Aorta (tissue), 5 donors: ENCODE measurements around the gene FHIT. TPM values are rescaled to one million over a fixed set of nuclear protein-coding genes. Genes with fewer than 3 reads are reported as not detected.
"Not testable (repeated sequence)": the region's sequence is repeated elsewhere in the genome, so short reads cannot be mapped to it uniquely, and the experiment has no call there.

Experiments
- ATAC-seq: fragments of 200-7000 bp; cut with Tn5 transposase; one replicate; pipeline ENCODE4 v1.9.1; 2022; ENCODE audit warnings: moderate library complexity; ENCODE audit not compliant: low FRiP score
- DNase-seq, 2 donors: peaks; one replicate each; pipeline ENCODE4 v3.0.0-alpha.2; 2020
- H3K27ac ChIP-seq, 2 donors: one replicate each; pipeline ENCODE4 v1.5.1; 2013; ENCODE audit warnings: low read length in 2 of 2, mild to moderate bottlenecking in 2 of 2, moderate library complexity in 2 of 2, control low read depth in 1 of 2, inconsistent platforms in 1 of 2, low read depth in 1 of 2
- H3K27me3 ChIP-seq, 2 donors: one replicate each; pipeline ENCODE4 v1.6.1; 2013; ENCODE audit warnings: control low read depth in 1 of 2, low read length in 1 of 2, mild to moderate bottlenecking in 1 of 2, moderate library complexity in 1 of 2; ENCODE audit not compliant: insufficient read depth in 2 of 2, control insufficient read depth in 1 of 2
- H3K36me3 ChIP-seq, 2 donors: one replicate each; pipeline ENCODE4 v1.6.1; 2013; ENCODE audit warnings: control low read depth in 1 of 2, low read length in 1 of 2, mild to moderate bottlenecking in 1 of 2; ENCODE audit not compliant: insufficient read depth in 2 of 2, control insufficient read depth in 1 of 2
- H3K4me1 ChIP-seq, 2 donors: one replicate each; pipeline ENCODE4 v1.6.1; 2013; ENCODE audit warnings: low read length in 2 of 2, control low read depth in 1 of 2, mild to moderate bottlenecking in 1 of 2, moderate library complexity in 1 of 2; ENCODE audit not compliant: insufficient read depth in 2 of 2, control insufficient read depth in 1 of 2
- H3K4me3 ChIP-seq, 2 donors: one replicate each; pipeline ENCODE4 v1.5.1; 2013; ENCODE audit warnings: low read length in 2 of 2, control low read depth in 1 of 2, mild to moderate bottlenecking in 1 of 2
- H3K9me3 ChIP-seq: one replicate; pipeline ENCODE4 v1.6.1; 2013; ENCODE audit warnings: mild to moderate bottlenecking, low read length; ENCODE audit not compliant: control insufficient read depth
- WGBS, 2 donors: extraction: QIAGEN DNeasy Blood & Tissue Kit; methylation state at CpG; one replicate each; pipeline ENCODE4 v1.1.7; 2013; 5-methylcytosine and 5-hydroxymethylcytosine counted together
- intact Hi-C, 2 donors: fragments of 100-400 bp; cut with DNase I; formaldehyde crosslinking; loops; one replicate each; pipeline versions ENCODE4 v1.14.2 to v1.15.0; 2022
- polyA plus RNA-seq, 2 donors: library from polyadenylated mRNA; stranded (reverse); fragments of 200-250 nt; gene quantifications; one replicate each; pipeline ENCODE4 v1.2.3, GENCODE V29; 2013
- total RNA-seq, 2 donors: library from RNA; stranded (reverse); fragmentation: NEBNext Ultra II Directional; extraction: Animal tissue kit (Norgen Biotek cat#: 25700); gene quantifications; one replicate each; pipeline ENCODE4 v1.2.1, GENCODE V29; 2021
- donor health status: healthy with polysubstance abuse.
- donor health status: Bipolar disorder and iron deficiency.
- donor health status: DM: no; HTN: no; CAD: no.
- donor health status: DM: no; HTN: no; CAD: no.
- donor health status: DM: yes; HTN: yes; CAD: no.

Gene FHIT
- total and polyA plus RNA-seq, 4 donors, result 1.1 to 9.2 (median 3.0) TPM

DNA sequence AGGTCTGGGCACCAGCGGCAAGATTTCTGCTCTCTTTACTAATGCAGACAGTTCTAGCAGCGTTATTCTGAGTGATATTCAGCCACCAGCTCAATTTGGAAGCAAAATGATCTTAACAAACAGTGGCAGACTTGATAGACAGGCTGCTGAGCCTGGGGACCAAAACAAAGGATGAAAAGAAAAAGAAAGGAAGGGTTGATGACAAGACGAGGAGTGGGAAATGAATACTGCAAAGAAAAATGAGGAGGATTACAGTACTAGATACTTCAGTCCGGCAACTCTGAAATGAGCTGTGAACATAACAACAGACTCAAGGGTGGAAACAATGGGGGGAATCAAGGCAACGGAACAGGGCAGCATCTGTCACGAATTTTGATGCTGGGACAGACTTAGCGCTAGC is 28.8 kb downstream of the FHIT start:
- DNase-seq (no peak), ATAC-seq (no peak)
- H3K9me3 ChIP-seq, result peaks cover under 1% of the 10 kb centered on the region
- intact Hi-C loops, result no loop called here
- no peaks in the 10 kb centered on the region for H3K27me3 ChIP-seq
- 93 to 94% methylated on average over 7 of the region's 7 CpGs for WGBS, 2 donors
- no peaks in the 10 kb centered on the region for H3K36me3 ChIP-seq
- H3K4me3 ChIP-seq, result no peak overlapping the region
- no peaks in the 10 kb centered on the region for H3K4me1 ChIP-seq
- H3K27ac ChIP-seq, result no peak overlapping the region

DNA sequence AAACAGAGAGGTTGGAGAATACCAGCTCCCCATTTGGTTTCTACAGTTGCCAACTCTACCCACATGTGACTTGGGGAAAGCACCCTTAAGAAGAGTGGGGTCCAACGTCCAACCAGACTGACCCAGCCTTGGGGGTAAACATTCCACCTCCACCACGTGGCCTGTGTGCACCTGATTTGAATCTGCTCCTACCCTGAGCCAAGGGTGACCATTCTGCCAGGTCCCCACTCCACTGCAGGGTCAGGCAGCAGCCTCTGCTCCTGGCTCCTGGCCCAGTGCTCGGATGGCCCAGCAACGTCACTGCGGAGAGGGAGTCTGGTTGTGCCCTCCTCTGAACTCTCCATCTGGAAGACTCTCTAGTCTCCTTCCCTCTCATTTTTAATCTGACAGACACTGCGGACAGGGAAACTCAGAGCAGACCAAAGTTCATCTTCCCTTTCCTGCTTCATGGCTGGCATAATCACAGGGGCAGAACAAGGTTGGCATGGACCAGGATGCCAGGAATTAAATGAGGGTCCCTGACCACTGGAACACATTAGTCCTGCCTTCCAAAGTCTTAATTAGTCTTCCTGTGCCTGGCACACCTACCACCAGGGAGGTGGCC is 29.4 kb downstream of the FHIT start:
- Histone ChIP-seq H3K4me3 (no peak overlapping the region), H3K36me3 (no peaks in the 10 kb centered on the region), H3K4me1 (no peaks in the 10 kb centered on the region), H3K27ac (no peak overlapping the region), H3K27me3 (no peaks in the 10 kb centered on the region), H3K9me3 (peaks cover 4% of the 10 kb centered on the region)
- DNase-seq, result no peak
- 83 to 84% methylated on average over 6 of the region's 6 CpGs for WGBS, 2 donors
- no peak for ATAC-seq
- intact Hi-C loops, result no loop called here

DNA sequence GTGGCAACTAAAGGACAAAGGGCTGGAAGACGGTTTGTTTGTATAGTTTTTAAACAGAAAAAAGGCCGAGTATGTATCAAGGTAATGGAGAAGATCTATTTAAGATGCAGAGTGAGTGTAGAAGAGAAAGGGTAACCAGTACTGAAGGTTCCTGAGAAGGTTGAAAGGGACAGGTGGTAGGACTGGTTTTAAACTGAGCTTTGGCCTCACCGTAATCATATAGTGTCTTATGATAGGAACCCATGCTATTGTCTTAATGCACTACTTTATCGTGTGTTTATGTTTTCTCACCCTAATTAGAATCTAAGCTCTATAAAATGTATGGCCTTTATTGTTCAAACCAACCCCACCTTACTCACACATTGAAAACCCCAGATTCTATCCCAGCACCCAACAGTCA is 32.7 kb downstream of the FHIT start:
- WGBS, 2 donors, result 90 to 93% methylated on average over 4 of the region's 4 CpGs
- DNase-seq, result no peak
- no peak for ATAC-seq
- Histone ChIP-seq H3K27ac (no peak overlapping the region), H3K27me3 (no peaks in the 10 kb centered on the region), H3K4me1 (no peaks in the 10 kb centered on the region), H3K9me3 (peaks cover 4% of the 10 kb centered on the region), H3K36me3 (no peaks in the 10 kb centered on the region), H3K4me3 (no peak overlapping the region)
- intact Hi-C loops, result no loop called here

DNA sequence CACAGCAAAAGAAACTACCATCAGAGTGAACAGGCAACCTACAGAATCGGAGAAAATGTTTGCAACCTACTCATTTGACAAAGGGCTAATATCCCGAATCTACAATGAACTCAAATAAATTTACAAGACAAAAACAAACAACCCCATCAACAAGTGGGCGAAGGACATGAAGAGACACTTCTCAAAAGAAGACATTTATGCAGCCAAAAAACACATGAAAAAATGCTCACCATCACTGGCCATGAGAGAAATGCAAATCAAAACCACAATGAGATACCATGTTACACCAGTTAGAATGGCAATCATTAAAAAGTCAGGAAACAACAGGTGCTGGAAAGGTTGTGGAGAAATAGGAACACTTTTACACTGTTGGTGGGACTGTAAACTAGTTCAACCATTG is 35.1 kb downstream of the FHIT start:
- H3K36me3 ChIP-seq, DNase-seq, ATAC-seq, H3K27me3 ChIP-seq, H3K4me1 ChIP-seq, H3K27ac ChIP-seq, intact Hi-C loops, H3K9me3 ChIP-seq, H3K4me3 ChIP-seq: not testable (repeated sequence)
- 91 to 98% methylated on average over 3 of the region's 3 CpGs for WGBS, 2 donors

DNA sequence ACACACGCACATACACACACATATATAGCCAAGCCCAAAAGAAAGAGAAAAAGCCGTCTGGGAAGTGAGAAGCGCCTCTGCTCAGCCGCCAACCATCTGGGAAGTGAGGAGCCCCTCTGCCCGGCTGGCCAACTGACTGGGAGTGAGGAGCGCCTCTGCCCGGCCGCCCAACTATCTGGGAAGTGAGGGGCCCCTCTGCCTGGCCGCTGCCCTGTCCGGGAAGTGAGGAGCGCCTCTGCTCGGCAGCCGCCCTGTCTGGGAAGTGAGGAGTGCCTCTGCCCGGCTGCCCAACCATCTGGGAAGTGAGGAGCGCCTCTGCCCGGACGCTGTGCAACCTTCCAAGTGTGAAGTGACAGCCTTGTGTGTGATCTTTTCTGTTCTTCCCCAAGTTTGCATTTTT is 49.2 kb downstream of the FHIT start:
- intact Hi-C loops, result no loop called here
- Histone ChIP-seq H3K4me1 (peaks cover 0 to 3% of the 10 kb centered on the region in 2 donors), H3K27ac (no peak overlapping the region), H3K4me3 (no peak overlapping the region), H3K36me3 (no peaks in the 10 kb centered on the region), H3K9me3 (no peaks in the 10 kb centered on the region), H3K27me3 (no peaks in the 10 kb centered on the region)
- WGBS, 2 donors, result 97 to 98% methylated on average over 16 to 17 of the region's 17 CpGs
- ATAC-seq, result no peak
- no peak for DNase-seq

DNA sequence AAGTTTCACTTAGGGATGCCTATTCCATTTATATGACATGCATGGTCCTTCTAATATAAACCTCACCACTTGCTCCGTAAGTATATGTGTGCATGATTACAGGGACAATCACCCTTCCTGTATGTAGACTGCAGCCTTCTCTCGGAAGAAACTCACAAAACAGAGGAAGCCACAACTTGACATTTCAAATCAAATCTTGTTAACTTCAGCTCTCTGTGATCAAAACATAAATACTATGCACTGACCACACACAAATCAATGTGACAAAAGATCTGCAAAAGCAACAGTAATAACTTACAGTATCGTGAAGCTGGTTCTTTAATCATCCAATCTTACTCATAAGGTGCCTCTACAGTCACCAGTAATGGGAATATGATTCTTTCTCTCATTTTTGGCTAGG is 50.2 kb downstream of the FHIT start:
- no peak overlapping the region for H3K27ac ChIP-seq
- no peaks in the 10 kb centered on the region for H3K36me3 ChIP-seq
- H3K27me3 ChIP-seq, result no peaks in the 10 kb centered on the region
- WGBS, 2 donors, result 90 to 92% methylated on average over 3 of the region's 3 CpGs
- no peaks in the 10 kb centered on the region for H3K9me3 ChIP-seq
- DNase-seq (no peak), ATAC-seq (no peak)
- intact Hi-C loops, result no loop called here
- no peak overlapping the region for H3K4me3 ChIP-seq
- H3K4me1 ChIP-seq, result peaks cover 0 to 3% of the 10 kb centered on the region in 2 donors

DNA sequence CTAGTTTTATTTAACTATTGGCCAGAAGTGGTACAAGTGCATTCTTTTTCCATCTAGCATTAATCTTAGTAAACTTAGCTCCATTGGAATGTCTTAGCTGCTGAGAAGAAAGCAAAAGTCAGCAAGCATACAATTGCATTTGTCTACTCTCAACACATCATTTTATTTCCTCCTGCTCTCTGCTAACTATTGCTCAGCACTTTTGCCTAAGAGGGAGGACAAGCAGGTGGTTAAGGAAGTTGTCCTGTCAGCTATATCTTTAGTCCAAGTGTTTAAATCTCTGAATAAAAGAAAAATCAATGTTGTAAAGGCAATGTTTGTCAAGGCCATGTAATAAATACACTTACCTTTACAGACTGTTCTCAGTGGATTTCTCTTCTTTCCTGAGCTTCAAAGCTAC is 51.0 kb downstream of the FHIT start:
- Histone ChIP-seq H3K9me3 (no peaks in the 10 kb centered on the region), H3K36me3 (no peaks in the 10 kb centered on the region), H3K27me3 (no peaks in the 10 kb centered on the region), H3K27ac (no peak overlapping the region), H3K4me3 (no peak overlapping the region), H3K4me1 (peaks cover 0 to 3% of the 10 kb centered on the region in 2 donors)
- DNase-seq, result no peak
- intact Hi-C loops, result no loop called here
- no peak for ATAC-seq

DNA sequence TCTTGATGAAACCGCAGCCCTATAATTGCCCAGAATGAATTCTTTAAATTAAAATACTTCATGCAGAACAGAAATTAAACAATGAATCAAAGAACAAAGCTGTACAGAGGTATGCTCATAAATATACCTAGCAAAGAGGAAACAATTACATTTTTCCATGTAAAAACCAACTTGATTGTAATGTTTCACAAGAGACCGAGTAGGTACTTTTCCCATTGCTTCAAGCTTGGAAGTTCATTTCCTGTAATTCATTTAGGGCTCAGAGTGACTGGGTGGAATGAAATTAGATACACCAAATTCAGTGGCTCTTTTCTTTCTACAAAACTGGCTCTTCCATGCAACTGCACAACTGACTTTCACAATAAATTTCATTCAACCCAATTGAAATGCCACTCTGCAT is 51.4 kb downstream of the FHIT start:
- Histone ChIP-seq H3K4me3 (no peak overlapping the region), H3K4me1 (peaks cover 0 to 3% of the 10 kb centered on the region in 2 donors), H3K36me3 (no peaks in the 10 kb centered on the region), H3K27me3 (no peaks in the 10 kb centered on the region), H3K27ac (no peak overlapping the region), H3K9me3 (no peaks in the 10 kb centered on the region)
- intact Hi-C loops, result no loop called here
- ATAC-seq, result no peak
- DNase-seq, result no peak
- 88 to 91% methylated on average over 2 of the region's 2 CpGs for whole genome bisulfite sequencing, 2 donors

DNA sequence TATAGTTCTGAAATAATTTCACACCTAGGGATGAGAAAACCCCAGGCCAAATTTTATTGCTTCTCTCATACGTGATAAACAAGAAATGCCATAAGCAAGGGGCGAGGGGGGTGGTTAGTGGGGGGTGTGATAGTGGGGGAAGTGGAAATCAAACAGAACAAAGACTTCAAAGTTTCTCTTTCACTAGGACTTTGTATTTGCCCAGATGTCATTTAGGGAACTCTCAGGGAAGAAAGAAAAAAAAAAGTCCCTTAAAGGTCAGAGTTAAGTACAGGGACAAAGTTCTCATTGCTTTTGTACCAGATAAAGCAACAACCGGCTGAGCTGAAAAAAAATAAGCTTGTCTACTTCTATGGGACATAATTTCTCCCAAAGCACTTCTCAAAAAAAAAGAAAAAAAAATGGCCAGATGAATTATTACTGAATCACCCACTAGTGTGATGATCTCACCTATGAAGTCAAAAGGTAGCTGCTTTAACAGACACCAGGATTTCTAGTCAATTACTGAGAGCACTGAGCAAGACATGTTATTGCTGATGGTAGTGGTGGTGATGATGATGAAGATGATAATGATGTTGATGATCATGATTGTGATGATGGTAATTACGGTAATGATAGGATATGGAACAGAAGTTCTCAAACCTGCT is 56.2 kb downstream of the FHIT start:
- Histone ChIP-seq H3K9me3 (no peaks in the 10 kb centered on the region), H3K4me3 (no peak overlapping the region), H3K27me3 (no peaks in the 10 kb centered on the region), H3K4me1 (no peaks in the 10 kb centered on the region), H3K36me3 (no peaks in the 10 kb centered on the region), H3K27ac (no peak overlapping the region)
- intact Hi-C loops, result no loop called here
- no peak for DNase-seq
- WGBS, 2 donors, result 81 to 86% methylated on average over 4 of the region's 4 CpGs
- ATAC-seq, result no peak
